HG02884 (cell line): ENCODE results near the gene CSRNP3.
"Not testable (repeated sequence)": the region's sequence is repeated elsewhere in the genome, so short reads cannot be mapped to it uniquely, and the experiment has no call there.

Experiments used
- ATAC-seq: cut with Tn5 transposase; IDR thresholded peaks from one replicate; pipeline ENCODE4 v1.9.1; 2021; ENCODE audit warnings: mild to moderate bottlenecking, moderate library complexity; ENCODE audit not compliant: unreplicated experiment

The CSRNP3 gene

DNA sequence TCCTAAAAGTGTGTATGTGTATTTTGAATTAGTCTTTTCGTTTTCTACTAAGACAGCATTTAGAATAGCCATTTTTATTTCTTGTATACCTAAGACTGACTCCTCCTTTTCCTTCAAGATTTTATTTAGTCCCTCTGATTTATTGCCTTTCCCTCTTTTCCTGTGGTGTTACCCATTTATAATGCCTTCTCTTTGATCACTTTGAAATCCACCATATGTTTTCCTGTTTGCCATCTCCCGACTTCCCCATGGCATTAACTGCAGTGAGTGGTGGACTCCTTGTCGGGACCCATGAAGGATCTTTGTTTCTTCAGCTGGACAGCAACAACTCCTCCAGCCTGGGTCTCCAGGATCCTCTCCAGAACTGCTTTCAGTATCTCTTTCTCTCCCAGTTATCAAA lies 160.7 kb downstream of the CSRNP3 start:
- no peak for ATAC-seq

DNA sequence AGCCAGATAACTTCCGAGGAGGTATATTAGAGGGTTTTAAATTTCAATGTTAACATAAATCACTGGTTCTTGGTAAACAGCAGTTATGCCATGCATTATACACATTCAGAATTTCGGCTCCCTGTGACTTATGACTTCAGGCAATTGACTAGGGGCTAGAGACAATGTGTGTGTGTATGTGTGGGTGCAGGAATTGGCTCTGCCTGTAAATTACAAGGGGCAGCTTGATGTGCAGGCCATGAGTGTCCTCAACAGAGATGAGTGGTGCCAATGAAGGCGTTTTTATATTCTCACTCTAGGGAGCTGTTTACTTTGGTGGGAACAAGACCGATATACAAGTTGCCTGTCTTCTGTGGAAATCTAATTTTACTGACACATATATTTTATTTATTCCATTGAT lies 161.6 kb downstream of the CSRNP3 start:
- no peak for ATAC-seq

DNA sequence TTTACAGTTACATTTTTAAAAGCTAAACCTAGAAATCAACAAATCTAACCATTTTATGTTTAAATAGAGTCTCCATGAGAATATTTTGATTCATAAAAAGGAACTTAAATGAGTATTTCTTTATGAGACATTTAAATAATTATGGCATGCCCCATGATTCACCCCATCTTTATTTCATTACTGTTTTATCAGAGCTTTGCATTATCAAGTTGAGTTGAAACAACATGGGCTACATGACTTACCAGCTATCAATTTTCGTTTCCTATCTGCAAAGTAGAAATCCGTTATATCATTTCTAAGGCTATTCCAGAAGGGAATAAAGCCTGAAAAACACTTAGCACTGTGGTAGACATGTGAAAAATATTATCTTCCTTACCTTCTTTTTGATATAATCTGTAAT lies 163.1 kb downstream of the CSRNP3 start:
- ATAC-seq: no peak

DNA sequence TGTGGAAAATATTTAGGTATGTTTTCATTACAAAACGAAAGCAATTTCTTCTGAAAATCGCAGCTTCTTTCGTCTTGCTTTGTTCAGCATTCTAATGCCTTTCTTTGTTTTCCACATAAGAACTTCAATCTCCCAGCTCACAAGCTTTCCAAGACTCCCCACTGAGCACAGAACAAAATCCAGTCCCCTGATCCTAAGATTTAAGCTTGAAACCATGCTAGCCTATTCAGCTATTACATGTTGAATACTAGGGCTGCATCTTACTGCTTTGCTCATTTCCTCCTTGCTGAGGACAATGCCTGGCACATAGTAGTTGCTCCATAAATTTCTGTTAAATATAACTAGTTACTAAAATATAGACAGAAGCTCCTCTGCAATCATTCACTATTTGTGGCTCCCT lies 163.9 kb downstream of the CSRNP3 start:
- no peak for ATAC-seq

DNA sequence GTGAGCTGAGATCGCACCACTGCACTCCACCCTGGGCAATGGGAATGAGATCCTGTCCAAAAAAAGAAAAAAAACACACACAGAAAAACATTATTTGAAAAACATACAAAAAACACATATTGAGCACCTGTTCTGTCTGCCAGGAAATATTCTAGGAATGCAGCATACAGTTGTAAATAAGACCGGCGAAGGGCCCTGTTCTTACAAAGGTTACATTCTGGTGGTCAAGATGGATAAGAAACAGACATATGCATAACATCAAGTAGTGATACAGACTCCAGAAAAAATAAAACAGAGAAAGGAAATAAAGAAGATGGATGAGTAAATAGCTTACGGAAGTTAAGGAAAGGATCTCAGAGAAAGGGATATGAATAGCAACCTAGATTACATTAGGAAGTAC lies 164.8 kb downstream of the CSRNP3 start:
- ATAC-seq: no peak

DNA sequence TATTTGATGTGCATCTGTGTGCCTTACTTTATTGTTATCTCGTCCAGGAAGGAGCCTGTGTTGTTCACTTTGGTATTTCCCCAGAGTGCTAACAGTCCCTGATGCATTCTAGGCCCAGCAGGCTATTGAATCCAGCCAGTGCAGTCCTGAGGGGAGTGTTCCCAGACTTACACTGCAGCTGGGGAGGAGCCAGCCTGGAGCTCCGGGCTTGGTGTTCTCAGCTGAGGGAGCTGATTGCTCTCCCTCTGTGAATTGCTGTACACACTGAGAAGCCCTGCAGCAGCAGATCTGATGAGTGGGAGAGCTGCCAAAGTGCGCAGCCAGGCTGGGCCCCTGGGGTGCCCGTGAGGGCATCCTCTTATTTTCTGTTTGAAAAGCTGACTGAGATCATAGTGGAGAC lies 165.4 kb downstream of the CSRNP3 start:
- no peak for ATAC-seq

DNA sequence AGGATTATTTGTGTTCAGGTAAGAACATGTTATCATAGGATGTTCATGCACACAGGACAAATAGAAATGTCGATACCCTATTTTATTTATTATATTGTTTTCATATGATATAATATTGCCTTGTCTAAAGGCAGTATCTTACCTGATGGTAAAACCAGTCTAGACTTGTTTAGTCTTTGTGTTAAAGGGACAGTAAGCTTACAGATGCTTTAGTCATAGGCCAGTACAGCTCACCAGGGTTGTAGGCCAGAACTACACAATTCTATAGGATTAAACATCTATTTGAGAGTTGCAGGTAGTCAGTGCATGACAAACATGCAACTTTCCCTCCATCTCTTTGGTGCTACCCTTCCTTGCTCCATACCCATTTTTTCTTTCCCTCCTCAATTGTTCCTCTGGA lies 166.0 kb downstream of the CSRNP3 start:
- ATAC-seq: no peak

DNA sequence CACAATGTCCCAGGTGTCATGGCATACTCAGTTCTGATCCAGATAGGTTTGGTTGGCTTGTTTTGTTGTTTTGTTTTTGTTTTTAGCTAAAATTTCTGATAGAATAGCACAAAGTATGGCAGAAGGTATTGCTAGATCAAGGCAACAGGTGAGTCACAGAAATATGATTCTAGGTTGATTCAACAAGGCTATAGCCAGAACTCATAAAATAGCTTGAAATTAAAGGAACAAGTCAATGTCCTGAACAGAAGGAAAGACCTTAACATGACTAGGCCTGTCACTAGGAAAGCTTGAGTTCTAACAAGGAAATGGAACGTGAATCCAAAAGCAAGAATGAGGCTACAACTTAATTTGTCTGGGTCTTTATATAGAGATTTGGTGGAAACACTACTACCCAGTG lies 167.5 kb downstream of the CSRNP3 start:
- ATAC-seq: no peak

DNA sequence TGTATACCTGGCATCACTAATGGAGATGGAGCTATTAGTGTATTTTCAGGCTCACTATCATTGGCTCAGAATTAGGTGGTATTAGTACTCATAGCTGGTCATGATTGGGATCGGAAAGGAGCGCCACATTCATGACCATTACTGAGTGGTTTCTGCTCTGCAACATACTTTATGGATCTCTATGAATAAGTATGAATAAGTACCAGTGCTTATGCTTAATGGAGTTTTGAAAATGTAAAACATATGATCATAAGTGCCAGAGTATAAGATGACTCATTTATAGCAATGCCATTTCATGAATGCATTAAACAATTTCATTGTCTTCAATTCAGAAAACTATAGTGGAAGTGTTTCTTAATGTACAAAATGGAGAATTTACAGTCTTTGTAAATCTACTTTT lies 167.9 kb downstream of the CSRNP3 start:
- no peak for ATAC-seq

DNA sequence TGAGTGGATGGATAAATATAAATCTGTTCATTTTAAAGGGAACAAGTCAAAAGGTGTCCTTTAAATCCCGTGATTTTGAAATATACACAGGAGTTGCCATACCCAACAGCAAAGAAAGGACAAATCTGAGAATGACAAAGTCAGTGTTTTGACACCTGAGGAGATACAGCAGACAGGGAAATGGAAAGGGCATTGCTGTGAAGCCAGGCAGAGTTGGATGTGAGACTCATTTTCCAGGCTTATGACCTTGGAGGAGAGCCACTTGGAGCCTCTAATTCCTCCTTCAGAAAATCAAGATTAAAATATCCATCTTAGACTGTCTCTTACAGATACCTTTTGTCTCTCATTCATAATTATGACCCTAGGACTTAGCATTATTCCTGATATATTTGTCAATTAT lies 170.0 kb downstream of the CSRNP3 start:
- ATAC-seq: no peak

DNA sequence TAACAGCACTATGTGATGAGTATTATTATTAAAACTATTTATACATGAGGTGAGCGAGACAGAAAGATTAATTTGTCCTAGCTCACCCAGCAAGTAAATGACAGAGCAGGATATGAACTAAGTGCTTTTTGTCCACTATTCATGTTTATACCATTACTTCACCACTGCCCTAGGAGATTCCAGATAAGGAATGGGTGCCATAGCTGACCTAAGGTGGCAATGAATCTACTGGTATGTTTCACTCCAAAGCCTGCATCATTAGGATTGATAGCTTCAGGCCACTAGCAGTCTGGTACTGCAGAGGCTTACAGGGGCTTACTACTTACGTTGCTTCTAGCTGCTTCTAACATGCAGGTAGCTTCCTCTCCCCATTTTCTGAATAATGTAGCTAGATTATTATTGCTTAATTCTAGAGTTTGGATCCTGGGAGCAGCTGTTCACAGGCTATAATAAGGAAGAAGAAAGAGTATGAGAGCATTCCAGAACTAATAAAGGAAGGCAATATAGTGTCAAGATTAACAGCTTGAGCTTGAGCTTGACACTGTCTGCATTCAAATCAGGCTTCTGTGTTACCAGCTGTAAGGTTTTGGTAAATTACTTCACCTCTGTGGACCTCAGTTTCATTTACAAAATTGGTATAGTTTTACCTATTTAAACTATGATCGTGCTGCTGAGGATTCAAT lies 170.9 kb downstream of the CSRNP3 start:
- no peak for ATAC-seq

DNA sequence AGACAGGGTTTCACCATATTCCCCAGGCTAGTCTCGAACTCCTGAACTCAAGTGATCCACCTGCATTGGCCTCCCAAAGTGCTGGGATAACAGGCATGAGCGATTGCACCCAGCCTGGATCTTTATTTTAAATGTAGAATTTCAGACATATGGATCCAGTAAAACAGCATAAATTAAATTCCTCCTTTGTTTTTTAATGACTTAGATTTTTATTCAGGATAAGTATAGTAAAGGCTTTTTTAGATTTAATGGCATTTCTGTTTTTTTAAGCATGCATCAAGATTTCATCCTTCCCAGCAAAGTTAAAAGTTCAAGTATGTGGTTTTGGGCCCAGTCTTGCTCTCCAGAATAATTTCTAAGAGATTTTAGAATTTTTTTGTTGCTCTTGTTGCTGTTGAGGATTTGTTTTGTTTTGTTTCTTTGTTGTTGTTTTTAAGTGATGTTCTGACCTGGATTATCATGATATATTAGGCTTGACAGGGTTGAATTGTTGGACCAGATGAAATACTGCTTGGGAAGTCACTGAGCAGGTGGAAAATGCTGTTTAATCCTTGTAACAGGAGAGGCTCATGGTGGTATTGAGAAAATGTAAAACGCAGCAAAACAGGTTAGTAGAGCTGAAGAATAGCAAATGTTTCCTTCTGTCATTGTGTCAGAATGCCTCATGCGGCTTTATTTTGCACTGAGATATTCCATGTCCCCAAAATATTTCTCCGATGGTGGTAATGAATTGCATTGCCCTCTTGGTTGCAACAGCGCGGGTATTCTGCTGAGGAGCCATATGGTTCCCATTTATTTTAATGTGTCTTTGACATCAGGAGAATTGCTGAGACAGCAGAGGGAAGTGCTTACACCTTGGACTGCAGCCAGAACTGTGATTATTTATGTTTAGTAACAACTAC lies 176.7 kb downstream of the CSRNP3 start:
- no peak for ATAC-seq

DNA sequence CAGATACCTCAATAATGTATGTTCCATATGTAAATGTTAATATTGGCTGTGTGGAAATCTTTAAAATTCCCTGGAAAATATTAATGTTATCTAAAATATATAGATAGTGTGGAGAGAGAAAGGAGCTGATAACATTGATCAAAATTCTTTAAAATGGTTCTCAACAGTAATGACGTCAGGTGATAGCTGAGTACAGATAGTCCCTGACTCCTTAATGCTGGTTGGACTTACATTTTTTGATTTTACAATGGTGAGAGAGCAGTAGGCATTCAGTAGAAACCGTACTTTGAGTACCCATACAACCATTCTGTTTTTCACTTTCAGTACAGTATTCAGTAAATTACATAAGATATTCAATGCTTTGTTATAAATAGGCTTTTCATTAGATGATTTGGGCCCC lies 177.9 kb downstream of the CSRNP3 start:
- no peak for ATAC-seq

DNA sequence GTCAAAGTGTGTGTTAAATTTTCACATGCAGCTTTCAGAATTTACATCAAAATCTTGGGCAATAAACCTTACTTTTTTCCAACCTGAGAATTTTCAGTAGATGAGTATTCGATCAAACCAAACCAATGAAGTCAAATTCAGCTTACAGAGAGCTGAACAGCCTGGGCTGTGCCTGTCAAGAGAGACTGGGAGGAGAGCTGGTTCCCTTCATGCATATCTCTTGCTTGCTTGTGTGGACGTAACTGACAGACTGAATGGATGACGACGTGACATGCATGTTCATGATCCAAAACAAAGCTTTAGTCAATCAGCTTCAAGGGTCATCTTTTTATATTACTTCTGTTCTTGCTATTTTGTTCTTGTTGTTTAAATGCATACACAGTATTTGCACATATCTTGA lies 179.3 kb downstream of the CSRNP3 start:
- ATAC-seq: no peak

DNA sequence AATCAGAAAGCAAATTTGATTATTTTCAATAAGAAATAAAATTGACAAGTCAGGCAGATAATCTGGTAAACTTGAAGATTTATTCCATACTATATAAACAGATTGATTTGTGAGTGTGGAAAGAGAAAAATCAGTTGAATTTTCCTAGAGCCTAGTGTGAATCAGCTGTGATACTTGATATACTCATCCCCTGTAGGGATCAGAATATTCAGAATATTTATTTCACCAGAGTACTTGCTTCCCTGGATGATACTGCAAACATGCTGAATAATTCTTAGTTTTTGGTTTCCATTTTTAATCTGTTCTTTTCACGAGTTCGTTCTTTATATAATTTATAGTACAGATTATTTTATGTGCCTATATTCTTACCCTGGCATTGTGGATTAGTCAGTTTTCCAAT lies 181.7 kb downstream of the CSRNP3 start:
- no peak for ATAC-seq

DNA sequence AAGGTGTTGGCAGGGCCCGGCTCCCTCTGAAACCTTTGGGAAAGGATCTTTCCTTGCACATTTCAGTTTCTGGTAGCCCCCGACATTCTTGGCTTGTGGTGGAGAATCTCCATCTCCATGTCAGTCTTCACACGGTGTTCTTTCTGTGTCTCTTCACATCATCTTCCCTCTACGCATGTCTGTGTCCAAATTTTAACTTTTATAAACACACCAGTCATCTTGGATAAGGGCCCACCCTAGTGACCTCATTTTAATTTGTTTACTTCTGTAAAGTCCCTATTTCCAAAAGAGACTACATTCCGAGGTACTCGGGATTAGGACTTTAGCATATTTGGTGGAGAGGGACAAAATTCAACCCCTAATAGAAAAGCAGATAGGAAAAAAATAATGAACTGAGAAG lies 186.2 kb downstream of the CSRNP3 start:
- no peak for ATAC-seq

DNA sequence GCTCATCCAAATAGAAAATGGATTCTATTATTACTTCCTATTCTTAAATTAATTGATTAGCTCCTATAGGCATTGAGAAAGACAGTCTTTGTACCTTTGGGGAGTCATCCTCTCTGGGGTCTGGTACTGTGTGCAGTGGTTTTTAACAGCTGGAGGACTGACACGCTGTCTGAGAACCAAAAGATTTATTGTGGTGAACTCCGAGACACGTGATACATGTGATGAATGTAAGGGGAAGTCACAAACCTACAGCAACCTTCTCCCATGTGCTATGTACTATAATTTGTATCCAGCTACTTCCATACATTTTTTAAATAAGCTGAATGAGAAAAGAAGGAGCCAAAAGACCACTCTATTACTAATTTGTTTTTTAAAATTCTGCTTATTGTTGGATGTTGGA lies 190.9 kb downstream of the CSRNP3 start:
- peak; percentile 84 for ATAC-seq

DNA sequence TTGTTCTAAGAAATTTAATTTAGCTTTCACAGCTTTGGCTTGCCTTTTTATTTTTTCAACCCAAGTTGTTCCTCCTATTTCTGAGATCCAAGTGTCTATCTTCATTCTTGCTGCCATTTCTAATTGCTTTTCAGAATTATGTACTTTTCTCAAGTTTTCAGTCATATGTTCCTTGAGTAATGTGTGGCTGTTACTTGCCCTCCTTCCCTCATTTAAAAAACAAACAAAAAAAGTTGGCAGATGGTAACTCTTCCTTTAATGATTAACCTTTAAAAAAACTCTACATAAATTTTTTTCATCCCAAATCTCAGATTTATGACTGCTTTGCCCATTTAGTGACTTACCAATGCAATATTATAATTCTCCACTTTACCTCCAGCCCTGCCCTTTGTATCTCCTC lies 193.2 kb downstream of the CSRNP3 start:
- no peak for ATAC-seq

DNA sequence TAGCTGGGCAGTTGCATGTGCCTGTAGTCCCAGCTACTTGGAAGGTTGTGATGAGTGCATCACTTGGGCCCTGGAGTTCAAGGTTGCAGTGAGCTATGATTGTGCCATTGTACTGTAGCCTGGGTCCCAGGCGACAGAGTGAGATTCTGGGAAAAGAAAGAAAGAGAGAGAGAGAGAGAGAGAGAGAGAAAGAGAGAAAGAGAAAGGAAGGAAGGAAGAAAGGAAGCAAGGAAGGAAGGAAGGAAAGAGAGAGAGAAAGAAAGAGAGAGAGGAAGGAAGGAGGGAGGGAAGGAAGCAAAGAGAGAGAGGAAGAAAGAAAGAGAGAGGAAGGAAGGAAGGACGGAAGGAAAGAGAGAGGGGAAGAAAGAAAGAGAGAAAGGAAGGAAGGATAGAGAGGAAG lies 196.1 kb downstream of the CSRNP3 start:
- no peak for ATAC-seq

DNA sequence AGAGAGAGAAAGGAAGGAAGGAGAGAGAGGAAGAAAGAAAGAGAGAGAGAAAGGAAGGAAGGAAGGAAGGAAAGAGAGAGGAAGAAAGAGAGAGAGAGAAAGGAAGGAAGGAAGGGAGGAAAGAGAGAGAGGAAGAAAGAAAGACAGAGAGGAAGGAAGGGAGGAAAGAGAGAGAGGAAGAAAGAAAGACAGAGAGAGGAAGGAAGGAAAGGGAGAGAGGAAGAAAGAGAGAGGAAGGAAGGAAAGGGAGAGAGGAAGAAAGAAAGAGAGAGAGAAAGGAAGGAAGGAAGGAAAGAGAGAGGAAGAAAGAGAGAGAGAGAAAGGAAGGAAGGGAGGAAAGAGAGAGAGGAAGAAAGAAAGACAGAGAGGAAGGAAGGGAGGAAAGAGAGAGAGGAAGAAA lies 196.6 kb downstream of the CSRNP3 start:
- ATAC-seq: not testable (repeated sequence)

DNA sequence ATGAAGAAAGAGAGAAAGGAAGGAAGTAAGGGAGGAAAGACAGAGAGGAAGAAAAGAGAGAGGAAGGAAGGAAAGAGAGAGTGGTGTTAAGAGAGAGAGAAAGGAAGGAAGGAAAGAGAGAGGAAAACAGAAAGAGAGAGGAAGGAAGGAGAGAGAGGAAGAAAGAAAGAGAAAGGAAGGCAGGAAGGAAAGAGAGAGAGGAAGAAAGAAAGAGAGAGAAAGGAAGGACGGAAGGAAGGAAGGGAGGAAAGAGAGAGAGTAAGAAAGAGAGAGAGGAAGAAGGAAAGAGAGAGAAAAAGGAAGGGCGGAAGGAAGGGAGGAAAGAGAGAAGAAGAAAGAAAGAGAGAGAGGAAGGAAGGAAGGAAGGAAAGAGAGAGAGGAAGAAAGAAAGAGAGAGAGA lies 197.1 kb downstream of the CSRNP3 start:
- ATAC-seq: no peak

DNA sequence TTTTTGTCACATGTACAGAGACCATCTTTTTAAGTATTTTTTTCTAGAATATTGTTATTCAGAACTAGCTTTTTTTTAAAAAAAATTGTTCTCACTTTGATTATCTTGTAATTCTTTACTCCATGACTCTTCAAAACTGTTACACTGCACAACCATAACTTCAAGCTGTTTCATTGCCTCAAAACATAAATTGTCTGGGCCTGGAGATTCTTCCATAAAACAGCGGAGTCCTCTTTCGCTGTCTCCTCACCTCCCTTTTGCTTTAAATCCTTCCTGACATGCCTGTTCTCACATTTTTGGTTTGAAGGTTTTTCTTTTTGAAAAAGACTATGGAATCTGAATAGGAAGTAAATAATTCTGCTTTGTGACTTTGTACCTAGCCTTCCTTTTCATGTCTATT lies 197.9 kb downstream of the CSRNP3 start:
- no peak for ATAC-seq

DNA sequence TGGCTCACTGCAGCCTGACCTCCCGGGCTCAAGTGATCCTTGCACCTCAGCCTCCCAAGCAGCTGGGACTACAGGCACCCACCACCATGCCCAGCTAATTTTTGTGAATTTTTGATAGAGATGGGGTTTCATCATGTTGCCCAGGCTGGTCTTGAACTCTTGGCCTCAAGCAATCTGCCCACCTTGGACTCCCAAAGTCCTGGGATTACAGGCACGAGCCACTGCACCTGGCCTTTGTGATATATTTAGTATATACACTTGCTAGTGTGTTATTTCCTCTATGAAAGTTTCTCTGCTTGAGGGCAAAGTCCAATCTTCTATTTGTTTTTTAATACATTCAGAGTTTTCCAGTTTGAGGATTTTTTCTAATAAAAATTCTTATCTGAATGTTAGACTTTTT lies 205.3 kb downstream of the CSRNP3 start:
- no peak for ATAC-seq
